ENCODE results near the gene TBRG1.

TBRG1 gene

GRCh38 chr11:124667601-124668000 is 44.9 kb downstream of the TBRG1 start:
- DNase-seq = no peak

- DNase-seq = no peak
Observed at GRCh38 chr11:124669193-124669592, 46.5 kb downstream of the TBRG1 start.

- no peak for DNase-seq
Observed at GRCh38 chr11:124670732-124671131, 48.1 kb downstream of the TBRG1 start.

GRCh38 chr11:124672536-124673215 is 50.0 kb downstream of the TBRG1 start:
- no peak for DNase-seq

DNA sequence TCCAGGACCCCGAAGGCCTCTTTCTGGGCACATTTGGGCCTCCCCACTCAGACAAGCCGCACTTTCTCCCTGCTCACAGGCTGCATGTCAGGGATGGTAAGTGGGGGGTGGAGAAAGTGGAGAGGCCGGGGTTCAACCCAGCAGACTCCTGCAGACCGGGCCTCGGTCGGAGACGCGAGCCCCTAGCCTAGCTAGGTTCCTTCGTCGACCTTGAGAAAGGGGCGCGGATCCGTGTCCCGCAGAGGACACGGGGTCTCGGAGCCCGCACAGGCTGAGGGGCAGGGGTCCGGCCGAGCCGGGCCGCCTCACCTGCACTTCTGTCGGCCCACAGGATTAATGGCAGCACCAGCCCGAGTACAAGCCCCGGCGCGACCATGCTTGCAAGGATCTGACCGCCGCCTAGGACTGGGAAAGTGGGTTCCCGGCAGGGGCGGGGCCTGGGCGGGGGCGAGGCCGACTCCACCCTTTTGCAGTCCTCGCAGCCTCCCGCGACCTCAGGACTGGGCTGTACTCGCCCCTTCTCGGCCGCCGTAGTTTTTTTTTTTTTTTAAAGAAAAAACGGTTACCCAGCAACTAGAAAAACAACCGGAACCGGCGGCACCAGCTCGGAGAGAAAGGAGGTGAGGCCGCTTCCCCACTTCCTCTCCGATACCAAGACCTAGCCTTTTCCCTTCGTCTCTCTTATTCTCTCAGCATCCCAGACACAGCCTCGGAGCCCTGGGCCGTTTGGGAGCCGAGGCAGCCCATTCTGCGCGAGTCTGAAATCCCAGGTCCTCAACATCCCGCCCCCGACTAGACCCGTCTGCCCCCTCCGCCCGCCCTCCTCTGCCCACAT is 50.9 kb downstream of the TBRG1 start, which contains the start of the genes SIAE and SPA17:
Gene SIAE (minus strand): TSS at position 407 of the 835 bp plus-strand sequence. CDS start 31 bp downstream, at position 376.
Gene SPA17 (plus strand): TSS at position 572 of the 835 bp plus-strand sequence. CDS start 1,361 bp downstream, outside the sequence.
- DNase-seq = peak; percentile 36

GRCh38 chr11:124674168-124674517 is 51.5 kb downstream of the TBRG1 start:
- DNase-seq = no peak

DNA sequence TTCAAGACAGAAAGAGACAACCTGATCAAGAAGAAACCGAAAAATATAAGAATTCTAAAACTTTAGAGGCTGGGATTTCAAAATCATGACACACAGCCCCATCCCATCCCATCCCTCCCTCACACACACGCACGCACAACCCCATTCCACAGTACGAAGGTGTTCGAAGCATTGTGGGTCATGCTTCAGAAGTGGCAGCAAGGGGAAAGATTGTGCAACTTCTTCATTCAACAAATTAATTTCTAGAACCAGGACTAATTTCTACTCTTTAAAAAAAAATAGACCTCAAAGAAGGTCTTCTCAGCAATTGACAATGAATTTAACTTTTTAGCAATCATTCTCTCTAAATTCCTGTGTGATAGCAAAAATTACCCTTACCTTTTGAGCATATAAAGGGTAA is 51.9 kb downstream of the TBRG1 start:
- DNase-seq = no peak

DNA sequence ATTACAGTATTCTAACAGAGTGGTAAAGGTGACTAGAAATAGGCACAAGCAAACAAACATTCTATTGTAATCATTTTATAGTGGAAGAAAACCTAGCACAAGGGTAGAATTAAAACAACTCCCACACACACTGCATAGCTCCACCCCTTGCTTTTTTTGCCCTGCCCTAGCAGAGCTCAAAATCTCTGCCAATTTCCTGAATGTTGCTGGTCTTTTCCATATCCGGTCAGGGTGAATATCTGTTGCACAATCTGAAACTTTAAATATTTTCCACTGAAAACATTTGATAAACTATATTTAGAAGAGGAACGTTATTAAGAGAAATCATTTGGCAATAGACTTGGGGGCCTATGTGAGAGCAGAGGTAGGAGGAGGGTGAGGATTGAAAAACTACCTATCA is 53.7 kb downstream of the TBRG1 start:
- no peak for DNase-seq

GRCh38 chr11:124678416-124678815 is 55.8 kb downstream of the TBRG1 start:
- no peak for DNase-seq

DNA sequence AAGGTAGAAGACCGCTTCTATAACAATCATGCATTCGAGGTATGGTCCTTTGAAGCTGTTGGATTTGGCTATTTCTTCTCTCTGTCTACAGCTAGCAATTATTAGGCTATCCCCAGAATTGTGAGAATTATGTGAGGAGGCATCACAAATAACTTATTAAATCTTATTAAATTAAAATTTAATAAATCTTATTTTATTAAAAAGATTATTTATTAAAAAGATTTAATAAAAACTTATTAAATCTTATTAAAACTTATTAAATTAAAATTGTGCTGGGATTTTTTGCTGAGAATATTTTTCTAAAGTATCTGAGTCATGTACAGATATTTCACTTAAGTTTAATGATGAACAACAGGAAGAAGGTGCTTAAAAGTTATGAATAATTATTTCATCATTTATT is 58.8 kb downstream of the TBRG1 start:
- no peak for DNase-seq

DNA sequence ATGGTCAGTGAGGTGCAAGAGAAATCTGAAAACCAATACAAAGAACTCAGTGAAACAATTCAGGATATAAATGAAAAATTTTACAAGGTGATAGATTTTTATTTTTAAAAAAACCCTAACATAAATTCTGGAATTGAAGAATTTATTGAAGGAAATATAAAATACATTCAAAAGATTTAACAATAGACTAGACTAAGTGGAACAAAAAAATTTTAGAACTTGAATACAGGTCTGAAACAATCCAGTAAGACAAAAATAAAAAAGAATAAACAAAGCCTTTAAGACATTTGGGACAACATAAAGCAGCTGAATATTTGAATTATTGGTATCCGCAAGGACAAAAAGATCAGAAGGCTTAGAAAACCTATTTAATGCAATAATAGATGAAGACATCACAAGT is 59.8 kb downstream of the TBRG1 start:
- no peak for DNase-seq

Data from GOT3 (cell line).